ENCODE measurements around the gene HPCA. TPM values are rescaled to one million over a fixed set of nuclear protein-coding genes. Genes with fewer than 3 reads are reported as not detected.

Gene HPCA
- polyA plus RNA-seq, 1 donor from 2014 or later: not detected

DNA sequence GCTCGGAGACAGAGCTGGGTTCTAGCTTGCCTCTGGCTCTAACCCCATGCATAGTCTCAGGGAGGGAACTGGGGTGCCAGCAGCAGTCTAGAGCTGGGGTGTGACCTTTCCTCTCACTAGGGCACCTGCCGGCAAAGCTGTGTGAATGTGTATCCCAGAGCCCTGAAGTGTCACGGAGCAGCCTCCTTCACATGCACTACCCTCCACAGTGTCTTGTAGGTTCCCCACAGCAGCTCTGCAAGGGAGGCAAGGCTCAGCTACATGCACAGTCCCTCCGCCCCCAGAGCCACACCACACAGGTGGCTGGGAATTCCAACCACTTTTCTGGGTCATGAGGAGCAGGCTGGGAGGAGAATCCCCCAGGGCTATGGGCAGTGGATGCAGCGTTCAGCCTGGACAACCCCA is 7.7 kb upstream of the HPCA start:
- Mint-ChIP-seq H3K9me3 (no peaks in the 10 kb centered on the region), H3K4me3 (no peak overlapping the region), H3K27ac (no peak overlapping the region), H3K36me3 (no peaks in the 10 kb centered on the region), H3K27me3 (peaks cover 25% of the 10 kb centered on the region), H3K4me1 (peaks cover 0 to 7% (median 6%) of the 10 kb centered on the region in 3 donors)

DNA sequence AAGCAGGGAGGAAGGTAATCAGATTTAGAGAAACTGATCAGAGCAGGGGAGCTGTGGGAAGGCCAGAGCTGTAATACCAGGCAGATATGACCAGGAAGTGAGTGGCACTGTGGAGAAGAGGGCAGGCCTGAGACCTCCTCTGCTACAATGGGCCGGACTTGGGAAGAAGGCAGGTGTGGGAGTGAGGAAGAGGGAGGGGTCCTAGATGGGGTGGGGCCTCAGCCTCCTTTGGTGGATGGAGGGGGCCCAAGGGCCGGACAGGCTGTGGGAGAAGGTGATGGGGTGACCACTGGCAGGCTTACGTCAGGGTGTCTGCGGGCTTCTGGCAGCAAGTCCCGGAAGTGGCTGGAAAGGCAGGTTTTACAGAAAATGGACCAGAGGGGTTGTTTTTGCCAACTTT is 5.0 kb upstream of the HPCA start:
- Mint-ChIP-seq H3K9me3 (no peaks in the 10 kb centered on the region), H3K27me3 (peaks cover 24% of the 10 kb centered on the region), H3K36me3 (no peaks in the 10 kb centered on the region), H3K4me3 (no peak overlapping the region), H3K27ac (no peak overlapping the region), H3K4me1 (peaks cover 0 to 4% (median 3%) of the 10 kb centered on the region in 3 donors)

DNA sequence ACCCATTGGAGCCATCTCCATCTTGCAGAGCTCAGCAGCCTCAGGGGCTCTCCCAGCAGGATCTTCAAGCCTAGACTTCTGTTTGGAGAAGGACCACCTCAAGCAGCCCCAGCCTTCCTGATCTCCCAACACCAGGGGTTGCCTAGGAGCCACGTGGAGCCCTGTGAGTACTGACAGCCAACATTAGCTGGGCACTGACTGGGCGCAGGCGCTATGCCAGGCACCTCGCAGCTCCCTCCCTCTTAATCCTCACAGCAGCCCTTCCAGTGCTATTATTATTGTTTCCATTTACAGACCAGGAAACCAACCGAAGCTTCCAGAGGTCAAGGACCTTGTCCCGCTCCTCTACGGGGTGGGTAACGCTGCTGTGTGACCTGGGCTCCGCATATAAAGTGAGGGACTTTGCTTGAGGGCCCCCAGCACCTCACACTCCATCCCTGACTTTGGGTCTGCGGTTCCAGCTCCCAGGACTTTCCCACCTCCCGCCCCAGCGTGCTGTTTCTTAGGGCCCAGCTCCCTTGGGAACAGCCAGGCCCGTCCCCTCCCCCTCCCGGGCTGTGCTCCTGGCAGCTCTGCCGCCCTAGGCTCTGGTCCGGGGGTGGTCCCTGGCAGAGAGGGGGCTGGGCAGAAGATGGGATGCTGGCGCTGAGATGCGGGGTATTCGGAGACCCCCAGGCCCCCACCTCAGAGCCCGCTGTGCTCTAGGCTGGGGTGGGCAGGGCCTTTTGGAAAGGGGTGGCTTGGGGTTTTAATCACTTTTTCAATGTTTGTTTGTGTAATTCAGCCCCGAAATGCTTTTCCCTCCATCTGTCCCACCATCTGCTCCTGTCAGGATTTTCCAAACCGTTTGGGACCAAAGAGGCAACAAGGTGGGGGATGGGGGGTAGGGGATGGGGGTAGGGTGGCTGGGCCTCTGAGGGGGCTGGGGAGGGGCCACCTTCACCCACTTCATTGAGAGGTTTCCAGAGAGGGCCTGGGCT is 4.1 kb upstream of the HPCA start:
- Mint-ChIP-seq H3K4me3 (no peak overlapping the region), H3K9me3 (no peaks in the 10 kb centered on the region), H3K27me3 (peaks cover 25% of the 10 kb centered on the region), H3K36me3 (peaks cover 2% of the 10 kb centered on the region), H3K4me1 (peaks cover 0 to 4% (median 4%) of the 10 kb centered on the region in 3 donors), H3K27ac (no peak overlapping the region)

DNA sequence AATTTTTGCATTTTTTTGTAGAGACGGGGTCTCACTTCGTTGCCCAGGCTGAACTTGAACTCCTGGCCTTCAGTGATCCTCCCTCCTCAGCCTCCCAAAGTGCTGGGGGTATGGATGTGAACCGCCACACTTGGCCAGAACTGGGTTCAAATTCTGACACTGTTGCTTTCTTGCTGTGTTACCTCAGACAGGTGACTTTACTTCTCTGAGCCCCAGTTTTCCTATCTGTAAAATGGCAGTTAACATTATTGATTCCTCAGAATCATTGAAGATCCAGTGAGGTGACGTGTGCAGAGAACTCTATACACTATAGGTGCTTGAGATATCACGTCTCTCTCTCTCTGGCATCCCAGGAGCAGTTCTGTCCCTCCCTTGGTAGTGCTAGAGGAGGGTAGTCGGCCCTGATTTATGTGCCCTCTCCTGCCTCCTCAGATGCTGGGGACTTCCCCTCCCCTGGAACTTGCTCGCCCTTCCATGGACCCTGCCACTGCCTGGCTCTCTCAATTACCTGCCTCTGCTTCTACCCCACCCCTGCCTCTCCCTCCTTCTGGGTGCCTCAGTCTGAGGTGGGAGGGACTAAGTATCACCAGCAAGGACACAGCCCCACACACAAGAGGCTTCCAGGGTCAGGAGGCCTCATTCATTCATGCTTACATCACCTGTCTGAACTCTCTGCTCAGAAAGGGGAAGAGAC is 2.8 kb upstream of the HPCA start:
- H3K4me3 Mint-ChIP-seq: no peak overlapping the region
- H3K36me3 Mint-ChIP-seq: peaks cover 2% of the 10 kb centered on the region
- H3K27me3 Mint-ChIP-seq: peaks cover 37% of the 10 kb centered on the region
- H3K27ac Mint-ChIP-seq: peak overlapping the region in 1 of 3 donors; percentile 23
- H3K4me1 Mint-ChIP-seq: peaks cover 0 to 4% (median 4%) of the 10 kb centered on the region in 3 donors
- H3K9me3 Mint-ChIP-seq: no peaks in the 10 kb centered on the region

DNA sequence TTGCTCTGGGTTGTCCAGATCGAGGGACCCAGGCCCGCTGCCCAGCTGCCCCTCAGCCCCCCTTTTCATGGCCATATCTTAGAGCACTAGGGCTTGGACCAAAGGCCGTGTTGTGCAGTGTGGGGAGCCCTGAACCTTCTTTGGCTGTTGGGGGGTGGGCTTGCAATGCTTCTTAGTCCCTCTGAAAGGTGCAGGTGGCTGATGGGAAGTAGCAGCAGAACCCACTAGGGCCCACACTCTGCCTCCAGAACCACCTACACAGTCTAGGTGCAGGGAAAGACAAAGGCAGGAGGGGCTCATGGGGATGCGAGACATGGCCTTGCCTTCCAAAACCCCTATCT is 2.3 kb upstream of the HPCA start:
- peaks cover 2% of the 10 kb centered on the region for H3K36me3 Mint-ChIP-seq
- H3K27ac Mint-ChIP-seq: peak overlapping the region in 1 of 3 donors; percentile 23
- H3K4me3 Mint-ChIP-seq: no peak overlapping the region
- no peaks in the 10 kb centered on the region for H3K9me3 Mint-ChIP-seq
- H3K4me1 Mint-ChIP-seq: peaks cover 0 to 4% (median 4%) of the 10 kb centered on the region in 3 donors
- peaks cover 39% of the 10 kb centered on the region for H3K27me3 Mint-ChIP-seq

DNA sequence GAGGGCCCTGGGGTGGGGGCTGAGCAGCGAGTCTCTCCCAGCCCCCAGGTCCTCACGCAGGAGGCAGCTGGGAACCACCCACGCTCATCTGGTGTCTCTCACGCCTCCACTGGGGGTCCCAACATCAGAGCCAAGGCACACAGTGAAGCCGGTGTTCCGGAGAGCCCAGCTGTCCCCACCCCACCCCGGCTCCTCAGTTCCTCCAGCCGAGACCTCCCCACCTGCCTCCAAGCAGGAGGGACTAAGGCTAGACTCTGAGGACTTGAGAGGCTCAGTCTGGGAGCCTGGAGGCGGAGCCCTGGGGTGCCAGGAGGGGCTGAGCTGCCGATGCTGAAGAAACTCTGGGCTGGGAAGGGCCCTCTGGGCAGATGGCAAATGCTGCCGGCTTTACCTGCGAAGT is 1.6 kb upstream of the HPCA start:
- H3K4me1 Mint-ChIP-seq: peaks cover 0 to 4% (median 4%) of the 10 kb centered on the region in 3 donors
- H3K9me3 Mint-ChIP-seq: no peaks in the 10 kb centered on the region
- H3K27ac Mint-ChIP-seq: no peak overlapping the region
- peaks cover 45% of the 10 kb centered on the region for H3K27me3 Mint-ChIP-seq
- H3K36me3 Mint-ChIP-seq: peaks cover 2% of the 10 kb centered on the region
- no peak overlapping the region for H3K4me3 Mint-ChIP-seq

DNA sequence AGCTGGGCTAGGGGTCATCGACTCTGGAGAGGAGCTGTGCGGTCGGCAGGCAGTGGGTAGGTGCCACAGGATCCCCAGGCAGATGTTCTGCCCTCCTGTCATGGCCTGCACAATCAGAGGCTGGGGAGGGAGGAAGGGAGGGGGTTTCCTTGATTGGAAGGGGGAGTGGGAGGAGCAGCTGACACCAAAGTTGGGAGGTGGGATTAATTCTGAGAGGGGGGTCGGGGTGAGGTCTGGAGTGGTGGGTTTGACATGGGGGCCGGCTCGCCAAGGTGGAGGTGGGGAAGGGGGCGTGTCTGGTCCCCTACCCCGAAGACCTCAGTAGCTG is 651 bp upstream of the HPCA start:
- H3K4me3 Mint-ChIP-seq: no peak overlapping the region

DNA sequence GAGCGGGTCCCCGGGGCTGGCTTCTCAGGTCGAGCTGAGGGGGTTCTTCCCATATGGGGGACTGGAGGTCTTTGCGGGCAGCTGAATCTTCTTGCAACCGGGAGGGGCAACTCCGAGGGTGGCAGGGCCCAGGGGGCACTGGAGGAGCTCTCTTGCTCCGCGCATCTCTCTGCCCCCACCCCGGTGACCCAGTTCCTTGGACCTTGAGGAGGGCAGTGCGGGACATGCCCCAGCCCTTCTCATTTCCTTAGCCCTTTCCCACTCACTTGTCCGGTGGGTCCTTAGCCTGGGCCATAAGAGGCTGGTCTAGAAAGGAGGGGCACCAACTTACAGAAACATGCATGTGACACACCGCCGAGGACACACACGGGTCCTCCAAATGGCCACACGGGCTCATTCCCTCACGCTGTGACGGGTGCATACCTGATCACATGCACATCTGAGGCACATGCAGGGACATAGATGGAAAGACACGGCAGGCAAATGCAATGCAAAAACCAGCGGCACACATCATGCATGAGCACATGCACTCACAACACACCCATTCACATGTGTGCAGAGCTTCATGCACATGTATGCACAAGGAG is 630 bp downstream of the HPCA start:
- peaks cover 2% of the 10 kb centered on the region for H3K36me3 Mint-ChIP-seq
- H3K27ac Mint-ChIP-seq: no peak overlapping the region
- peak overlapping the region in 1 of 4 donors; percentile 28 for H3K4me3 Mint-ChIP-seq
- H3K27me3 Mint-ChIP-seq: peaks cover 60% of the 10 kb centered on the region
- peaks cover 0 to 6% (median 4%) of the 10 kb centered on the region in 3 donors for H3K4me1 Mint-ChIP-seq
- H3K9me3 Mint-ChIP-seq: no peaks in the 10 kb centered on the region

More for the DNA sequence above, 651 bp upstream of the HPCA start:
- Mint-ChIP-seq H3K27ac (no peak overlapping the region), H3K4me1 (peaks cover 0 to 4% (median 4%) of the 10 kb centered on the region in 3 donors), H3K9me3 (no peaks in the 10 kb centered on the region), H3K27me3 (peaks cover 54% of the 10 kb centered on the region), H3K36me3 (peaks cover 2% of the 10 kb centered on the region)

DNA sequence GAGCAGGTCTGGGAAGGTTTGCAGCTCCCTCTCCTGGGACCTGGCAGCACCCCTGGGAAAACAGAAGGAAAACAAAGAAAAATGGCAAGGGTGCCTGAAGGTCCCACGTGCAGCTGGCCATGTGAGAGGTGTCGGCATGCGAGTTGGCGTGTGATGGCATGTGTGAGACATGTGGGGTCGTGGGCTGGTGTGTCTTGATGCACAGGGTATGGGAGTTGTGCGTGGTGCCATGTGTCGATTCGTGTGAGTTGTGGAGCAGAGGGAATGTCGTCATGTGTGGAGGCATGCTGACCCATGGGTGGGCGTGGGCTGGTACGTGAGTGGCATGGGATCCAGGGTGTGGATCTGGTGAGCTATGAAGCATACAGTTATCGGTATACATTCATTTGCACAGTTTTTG is 1.3 kb downstream of the HPCA start:
- peaks cover 5 to 11% (median 8%) of the 10 kb centered on the region in 3 donors for H3K4me1 Mint-ChIP-seq
- no peak overlapping the region for H3K4me3 Mint-ChIP-seq
- no peak overlapping the region for H3K27ac Mint-ChIP-seq
- H3K36me3 Mint-ChIP-seq: peaks cover 2% of the 10 kb centered on the region
- peaks cover 67% of the 10 kb centered on the region for H3K27me3 Mint-ChIP-seq
- H3K9me3 Mint-ChIP-seq: no peaks in the 10 kb centered on the region

DNA sequence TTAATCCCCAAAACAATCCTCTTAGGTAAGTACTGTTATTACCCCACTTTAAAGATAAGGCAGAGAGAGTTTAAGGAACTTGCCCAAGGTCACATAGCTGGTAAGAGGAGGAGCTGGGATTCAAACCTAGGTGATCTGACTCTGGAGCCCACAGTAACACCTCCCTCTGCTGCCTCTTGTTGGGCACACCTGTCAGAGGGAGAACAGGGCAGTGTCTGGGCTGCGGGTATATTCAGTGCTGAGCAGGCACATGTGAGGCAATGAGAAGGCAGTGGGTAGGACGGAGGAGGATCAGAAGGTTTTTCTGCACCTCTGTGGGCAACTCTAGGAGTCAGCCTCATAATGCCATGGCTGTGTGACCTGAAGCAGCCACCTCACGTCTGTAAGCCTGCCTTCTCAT is 1.8 kb downstream of the HPCA start:
- H3K36me3 Mint-ChIP-seq: peaks cover 2% of the 10 kb centered on the region
- H3K4me3 Mint-ChIP-seq: no peak overlapping the region
- peaks cover 68% of the 10 kb centered on the region for H3K27me3 Mint-ChIP-seq

DNA sequence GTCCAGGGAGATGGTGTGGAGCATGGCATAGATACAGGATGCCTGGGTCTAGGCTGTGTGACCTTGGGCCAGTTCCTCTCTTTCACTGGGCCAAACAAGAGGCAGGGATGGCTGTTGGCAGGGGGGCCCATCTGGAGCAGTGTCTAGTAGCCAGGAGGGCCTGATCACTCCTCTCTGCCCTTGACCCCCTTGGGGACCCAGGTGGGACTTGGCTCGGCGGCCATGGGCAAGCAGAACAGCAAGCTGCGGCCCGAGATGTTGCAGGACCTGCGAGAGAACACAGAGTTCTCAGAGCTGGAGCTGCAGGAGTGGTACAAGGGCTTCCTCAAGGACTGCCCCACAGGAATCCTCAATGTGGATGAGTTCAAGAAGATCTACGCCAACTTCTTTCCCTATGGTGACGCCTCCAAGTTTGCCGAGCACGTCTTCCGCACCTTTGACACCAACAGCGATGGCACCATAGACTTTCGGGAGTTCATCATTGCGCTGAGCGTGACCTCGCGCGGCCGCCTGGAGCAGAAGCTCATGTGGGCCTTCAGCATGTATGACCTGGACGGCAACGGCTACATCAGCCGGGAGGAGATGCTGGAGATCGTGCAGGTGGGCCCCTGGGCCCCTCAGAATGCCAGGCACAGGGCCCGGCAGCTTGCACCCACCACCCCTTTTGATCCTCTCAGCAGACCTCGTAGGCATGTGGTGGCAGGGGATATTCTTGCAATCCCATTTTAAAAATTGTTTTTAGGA is 2.6 kb downstream of the HPCA start:
- Mint-ChIP-seq H3K36me3 (peaks cover 2% of the 10 kb centered on the region), H3K4me1 (peaks cover 6 to 11% (median 8%) of the 10 kb centered on the region in 3 donors), H3K27me3 (peaks cover 68% of the 10 kb centered on the region)

More for the DNA sequence above, 1.8 kb downstream of the HPCA start:
- Mint-ChIP-seq H3K9me3 (no peaks in the 10 kb centered on the region), H3K27ac (no peak overlapping the region), H3K4me1 (peaks cover 6 to 11% (median 8%) of the 10 kb centered on the region in 3 donors)

DNA sequence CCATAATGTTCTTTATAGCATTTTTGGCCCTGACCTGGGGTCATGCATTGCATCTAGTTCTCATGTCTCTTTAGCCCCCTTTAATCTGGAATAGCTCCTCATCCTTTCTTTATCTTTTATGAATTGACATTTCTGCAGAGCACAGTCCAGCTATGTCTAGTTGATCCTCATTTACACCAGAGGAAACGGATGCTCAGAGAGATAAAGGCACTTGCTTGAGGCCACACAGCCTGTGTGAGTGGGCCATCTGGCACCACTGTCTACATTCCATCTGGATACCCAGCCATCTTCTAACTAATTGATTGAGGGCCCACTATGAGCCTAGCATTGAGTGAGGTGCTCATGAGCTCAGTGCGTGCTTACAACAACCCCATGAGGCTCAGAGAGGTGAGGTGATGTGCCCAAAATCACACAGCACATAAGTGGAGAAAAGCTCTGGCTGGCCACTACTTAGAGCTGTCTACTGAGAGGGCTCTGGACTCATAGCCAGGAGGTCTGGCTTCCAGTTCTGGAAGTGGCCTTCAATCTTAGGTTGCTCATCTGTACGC is 3.5 kb downstream of the HPCA start:
- Mint-ChIP-seq H3K36me3 (peaks cover 2% of the 10 kb centered on the region), H3K9me3 (no peaks in the 10 kb centered on the region), H3K27ac (no peak overlapping the region), H3K4me3 (peak overlapping the region in 1 of 4 donors; percentile 41), H3K27me3 (peaks cover 68% of the 10 kb centered on the region), H3K4me1 (peaks cover 6 to 11% (median 8%) of the 10 kb centered on the region in 3 donors)

More for the DNA sequence above, 2.6 kb downstream of the HPCA start:
- H3K27ac Mint-ChIP-seq: no peak overlapping the region
- H3K9me3 Mint-ChIP-seq: no peaks in the 10 kb centered on the region
- H3K4me3 Mint-ChIP-seq: no peak overlapping the region

DNA sequence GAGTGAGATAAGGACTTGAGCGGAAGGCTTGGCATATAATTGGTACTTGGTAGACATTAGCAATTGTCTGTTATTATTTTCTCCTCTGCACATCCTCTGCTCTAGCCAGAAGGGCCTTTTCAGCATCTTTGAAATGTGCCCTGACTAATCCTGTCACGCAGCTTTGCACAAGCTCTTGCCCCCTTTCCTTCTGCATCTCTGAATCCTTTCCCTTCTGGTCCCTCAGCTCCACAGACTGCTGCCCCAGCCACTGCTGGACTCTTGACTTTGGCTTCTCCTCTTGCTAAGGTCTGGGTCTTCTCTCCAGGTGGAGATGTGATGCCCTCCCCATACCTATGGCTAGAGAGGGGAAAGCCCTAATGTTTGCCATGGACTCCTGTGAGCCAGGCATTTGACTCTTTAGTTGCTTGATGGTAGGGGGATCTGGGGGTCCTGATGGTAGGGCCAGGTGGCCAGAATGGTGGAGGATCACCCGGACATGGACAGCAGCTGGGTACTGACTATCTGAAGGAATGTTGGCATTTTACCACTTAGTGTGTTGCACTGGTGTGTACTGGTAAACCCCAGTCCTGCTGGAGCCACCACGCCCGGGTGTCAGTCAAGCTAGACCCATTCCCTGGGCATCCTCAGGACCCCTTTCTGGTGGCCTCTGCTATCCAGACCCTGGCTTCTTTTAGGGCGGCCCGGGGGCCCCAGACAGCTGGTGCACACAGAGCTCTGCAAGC is 4.4 kb downstream of the HPCA start:
- Mint-ChIP-seq H3K27ac (no peak overlapping the region), H3K36me3 (peaks cover 2% of the 10 kb centered on the region)

DNA sequence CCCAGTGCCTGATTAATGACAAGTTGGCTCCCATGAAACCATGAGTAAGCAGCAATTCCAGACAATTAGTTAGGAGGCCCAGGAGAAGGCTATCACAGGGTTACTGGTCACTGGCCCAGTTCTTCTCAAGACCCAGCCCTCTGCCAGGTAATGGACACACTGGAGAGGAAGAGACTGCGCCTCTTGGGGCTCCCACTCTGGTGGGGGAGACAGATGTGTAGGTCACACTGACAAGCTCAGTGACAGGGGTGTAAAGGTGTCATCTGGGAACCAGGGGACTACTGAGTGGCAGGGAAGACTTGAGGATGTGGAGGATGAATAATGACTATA is 4.9 kb downstream of the HPCA start:
- H3K27me3 Mint-ChIP-seq: peaks cover 59% of the 10 kb centered on the region
- H3K4me3 Mint-ChIP-seq: peak overlapping the region in 1 of 4 donors; percentile 61
- H3K36me3 Mint-ChIP-seq: peaks cover 3% of the 10 kb centered on the region
- no peak overlapping the region for H3K27ac Mint-ChIP-seq
- H3K9me3 Mint-ChIP-seq: no peaks in the 10 kb centered on the region
- peaks cover 6 to 7% (median 6%) of the 10 kb centered on the region in 3 donors for H3K4me1 Mint-ChIP-seq

More for the DNA sequence above, 4.4 kb downstream of the HPCA start:
- H3K4me1 Mint-ChIP-seq: peaks cover 6 to 7% (median 6%) of the 10 kb centered on the region in 3 donors
- H3K27me3 Mint-ChIP-seq: peaks cover 62% of the 10 kb centered on the region
- no peaks in the 10 kb centered on the region for H3K9me3 Mint-ChIP-seq
- H3K4me3 Mint-ChIP-seq: peak overlapping the region in 2 of 4 donors; percentile 24 to 61
